ENCODE data around the gene PNRC2.
A peak's percentile ranks its signal among the peaks of the same experiment; 100 is the strongest.

The PNRC2 gene

DNA sequence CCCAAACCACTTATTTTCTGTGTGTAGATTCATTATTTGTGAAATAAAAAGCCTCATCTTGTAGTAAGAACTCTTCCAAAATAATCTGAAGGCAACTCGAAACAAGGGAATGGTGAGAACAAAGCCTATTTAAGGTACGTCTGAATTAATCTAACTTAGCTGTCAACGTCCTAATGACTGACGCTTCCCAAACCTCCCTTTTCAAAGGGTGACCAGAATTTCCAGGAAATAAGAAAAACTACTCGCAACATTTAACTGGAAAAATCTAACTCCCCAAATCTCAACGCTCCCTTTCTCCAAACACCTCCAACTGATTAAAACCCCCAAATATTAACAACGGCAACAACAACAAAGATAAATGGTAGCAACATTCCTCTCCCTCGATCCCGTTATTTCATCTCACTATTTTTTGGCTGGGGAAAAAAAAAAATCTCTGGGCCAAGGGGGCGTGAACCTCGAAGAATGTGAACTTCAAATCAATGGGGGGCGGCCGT, 19.8 kb downstream of the PNRC2 start:
- TF ChIP-seq, protein P1, sequence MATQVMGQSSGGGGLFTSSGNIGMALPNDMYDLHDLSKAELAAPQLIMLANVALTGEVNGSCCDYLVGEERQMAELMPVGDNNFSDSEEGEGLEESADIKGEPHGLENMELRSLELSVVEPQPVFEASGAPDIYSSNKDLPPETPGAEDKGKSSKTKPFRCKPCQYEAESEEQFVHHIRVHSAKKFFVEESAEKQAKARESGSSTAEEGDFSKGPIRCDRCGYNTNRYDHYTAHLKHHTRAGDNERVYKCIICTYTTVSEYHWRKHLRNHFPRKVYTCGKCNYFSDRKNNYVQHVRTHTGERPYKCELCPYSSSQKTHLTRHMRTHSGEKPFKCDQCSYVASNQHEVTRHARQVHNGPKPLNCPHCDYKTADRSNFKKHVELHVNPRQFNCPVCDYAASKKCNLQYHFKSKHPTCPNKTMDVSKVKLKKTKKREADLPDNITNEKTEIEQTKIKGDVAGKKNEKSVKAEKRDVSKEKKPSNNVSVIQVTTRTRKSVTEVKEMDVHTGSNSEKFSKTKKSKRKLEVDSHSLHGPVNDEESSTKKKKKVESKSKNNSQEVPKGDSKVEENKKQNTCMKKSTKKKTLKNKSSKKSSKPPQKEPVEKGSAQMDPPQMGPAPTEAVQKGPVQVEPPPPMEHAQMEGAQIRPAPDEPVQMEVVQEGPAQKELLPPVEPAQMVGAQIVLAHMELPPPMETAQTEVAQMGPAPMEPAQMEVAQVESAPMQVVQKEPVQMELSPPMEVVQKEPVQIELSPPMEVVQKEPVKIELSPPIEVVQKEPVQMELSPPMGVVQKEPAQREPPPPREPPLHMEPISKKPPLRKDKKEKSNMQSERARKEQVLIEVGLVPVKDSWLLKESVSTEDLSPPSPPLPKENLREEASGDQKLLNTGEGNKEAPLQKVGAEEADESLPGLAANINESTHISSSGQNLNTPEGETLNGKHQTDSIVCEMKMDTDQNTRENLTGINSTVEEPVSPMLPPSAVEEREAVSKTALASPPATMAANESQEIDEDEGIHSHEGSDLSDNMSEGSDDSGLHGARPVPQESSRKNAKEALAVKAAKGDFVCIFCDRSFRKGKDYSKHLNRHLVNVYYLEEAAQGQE (IDR thresholded peaks at IDR 0.05; ENCODE audit: insufficient read depth in 1 of 2, low read depth in 2 of 2, low read length in 2 of 2) = no peak
- TF ChIP-seq SIN3A (IDR thresholded peaks at IDR 0.05; ENCODE audit: borderline replicate concordance, insufficient read depth, low read length) (no peak), TAF1 (IDR thresholded peaks at IDR 0.05; ENCODE audit: borderline replicate concordance, insufficient read depth, low read length) (no peak), POLR2AphosphoS5 (IDR thresholded peaks at IDR 0.05; ENCODE audit: low read depth, low read length) (no peak), FOXP2 (optimal IDR thresholded peaks at IDR 0.05; ENCODE audit: borderline replicate concordance, extremely low read depth, extremely low read length, insufficient read depth) (no peak)

DNA sequence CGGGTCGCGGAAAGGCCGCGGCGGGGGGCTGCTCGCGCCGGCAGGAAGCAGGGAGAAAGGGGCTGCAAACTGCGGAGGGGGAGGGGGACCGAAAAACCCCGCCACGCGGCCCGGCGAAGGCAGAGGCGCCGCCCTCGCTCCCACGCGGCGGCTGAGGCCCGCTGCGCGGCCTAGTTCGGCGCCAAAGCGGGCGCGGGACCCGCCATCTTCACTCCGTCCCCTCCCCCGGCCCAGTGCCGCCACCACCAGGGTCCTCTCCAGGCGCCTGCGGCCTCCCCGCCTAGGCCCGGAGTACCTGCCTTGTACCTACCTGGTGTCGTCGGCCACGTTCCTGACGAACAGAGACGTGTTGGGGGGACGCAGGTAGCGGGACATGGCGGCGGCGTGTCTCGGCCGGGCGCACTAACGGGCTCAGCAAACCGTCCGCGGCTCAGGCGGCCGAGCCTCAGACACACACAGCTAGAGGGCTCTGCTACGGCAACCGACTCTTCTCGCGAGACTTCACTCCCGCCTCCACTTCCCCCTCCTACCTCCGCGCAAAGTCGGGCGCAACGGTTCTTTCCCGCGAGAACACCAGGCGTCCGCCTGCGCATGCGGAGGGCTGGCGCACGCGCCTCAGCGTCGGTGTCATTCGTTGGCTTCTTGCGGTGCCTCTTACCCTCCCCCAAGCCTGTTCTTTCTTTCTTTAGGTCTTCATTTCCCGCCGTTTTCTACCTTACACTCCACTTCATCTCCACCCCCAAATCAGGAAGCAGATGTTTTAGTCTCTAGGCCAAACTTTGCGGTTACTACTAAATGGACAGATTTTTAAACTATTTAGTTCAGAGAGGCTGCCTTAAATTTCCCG, 20.5 kb downstream of the PNRC2 start, which contains the start of gene SRSF10:
SRSF10 (minus strand) TSS at position 447 of the 847 bp plus-strand sequence; CDS start at position 375, 72 bp downstream.
- TF ChIP-seq TAF1 (IDR thresholded peaks at IDR 0.05; ENCODE audit: borderline replicate concordance, insufficient read depth, low read length) = peak; percentile 77; the same call in 1 of the 2 replicates
- TF ChIP-seq POLR2AphosphoS5 (IDR thresholded peaks at IDR 0.05; ENCODE audit: low read depth, low read length) = peak; percentile 96
- TF ChIP-seq SIN3A (IDR thresholded peaks at IDR 0.05; ENCODE audit: borderline replicate concordance, insufficient read depth, low read length) = peak; percentile 67; the same call in 1 of the 2 replicates
- TF ChIP-seq FOXP2 (optimal IDR thresholded peaks at IDR 0.05; ENCODE audit: borderline replicate concordance, extremely low read depth, extremely low read length, insufficient read depth) = peak; percentile 67
- TF ChIP-seq, protein P1 (IDR thresholded peaks at IDR 0.05; ENCODE audit: insufficient read depth in 1 of 2, low read depth in 2 of 2, low read length in 2 of 2) = no peak

DNA sequence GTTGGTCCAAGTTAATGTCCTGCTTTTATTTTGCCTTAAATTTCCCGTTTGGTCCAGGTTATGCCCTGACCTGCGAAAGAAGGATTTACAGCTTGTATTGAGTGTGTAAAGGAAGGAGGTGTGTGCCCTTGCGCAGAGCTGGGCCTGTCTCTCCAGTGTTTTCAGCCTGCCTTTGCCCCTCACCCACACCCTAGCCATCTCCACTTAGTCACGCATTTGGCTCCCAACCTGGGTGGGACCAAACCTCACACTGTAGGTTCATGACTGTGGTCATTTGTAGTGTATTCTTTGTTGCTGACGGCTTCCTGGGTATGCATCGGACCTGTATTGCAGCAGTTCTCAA, 21.1 kb downstream of the PNRC2 start:
- TF ChIP-seq POLR2AphosphoS5 (IDR thresholded peaks at IDR 0.05; ENCODE audit: low read depth, low read length) (no peak), SIN3A (IDR thresholded peaks at IDR 0.05; ENCODE audit: borderline replicate concordance, insufficient read depth, low read length) (no peak), FOXP2 (optimal IDR thresholded peaks at IDR 0.05; ENCODE audit: borderline replicate concordance, extremely low read depth, extremely low read length, insufficient read depth) (no peak)

DNA sequence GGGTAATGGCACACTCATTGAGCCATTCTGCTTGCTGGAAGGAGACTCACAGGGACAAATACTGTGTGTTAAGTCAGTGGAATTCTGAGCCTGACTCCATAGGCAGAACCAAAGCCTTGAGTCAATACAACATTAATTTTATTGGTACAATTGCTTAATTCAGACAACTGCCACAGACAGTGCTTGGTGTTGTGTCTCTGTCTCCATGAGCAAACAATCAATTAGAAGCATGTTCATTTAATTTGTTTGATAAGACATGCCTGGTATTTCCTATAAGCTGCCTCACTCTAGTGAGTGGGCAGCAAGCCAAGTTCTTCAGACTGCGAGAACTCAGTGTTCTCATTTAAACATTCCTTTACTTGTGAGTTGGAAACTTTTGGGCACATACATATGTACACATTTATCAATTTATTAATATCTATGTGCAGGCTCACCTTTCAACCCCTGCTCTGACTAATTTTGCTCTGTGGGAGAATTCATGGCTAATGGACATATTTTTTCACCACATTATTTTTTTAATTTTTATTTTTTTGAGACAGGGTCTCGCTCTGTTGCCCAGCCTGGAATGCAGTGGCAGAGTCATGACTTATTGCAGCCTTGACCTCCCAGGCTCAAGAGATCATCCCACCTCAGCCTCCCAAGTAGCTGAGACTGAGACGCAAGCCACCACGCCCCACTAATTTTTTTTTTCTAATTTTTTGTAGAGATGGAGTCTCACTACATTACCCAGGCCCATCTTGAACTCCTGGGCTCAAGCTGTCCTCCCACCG, 25.0 kb downstream of the PNRC2 start:
- TF ChIP-seq POLR2AphosphoS5 (IDR thresholded peaks at IDR 0.05; ENCODE audit: low read depth, low read length) = no peak
- no peak for TF ChIP-seq SIN3A (IDR thresholded peaks at IDR 0.05; ENCODE audit: borderline replicate concordance, insufficient read depth, low read length)
- no peak for TF ChIP-seq FOXP2 (optimal IDR thresholded peaks at IDR 0.05; ENCODE audit: borderline replicate concordance, extremely low read depth, extremely low read length, insufficient read depth)
- TF ChIP-seq TAF1 (IDR thresholded peaks at IDR 0.05; ENCODE audit: borderline replicate concordance, insufficient read depth, low read length) = no peak
- TF ChIP-seq, protein P1 (IDR thresholded peaks at IDR 0.05; ENCODE audit: insufficient read depth in 1 of 2, low read depth in 2 of 2, low read length in 2 of 2) = no peak

DNA sequence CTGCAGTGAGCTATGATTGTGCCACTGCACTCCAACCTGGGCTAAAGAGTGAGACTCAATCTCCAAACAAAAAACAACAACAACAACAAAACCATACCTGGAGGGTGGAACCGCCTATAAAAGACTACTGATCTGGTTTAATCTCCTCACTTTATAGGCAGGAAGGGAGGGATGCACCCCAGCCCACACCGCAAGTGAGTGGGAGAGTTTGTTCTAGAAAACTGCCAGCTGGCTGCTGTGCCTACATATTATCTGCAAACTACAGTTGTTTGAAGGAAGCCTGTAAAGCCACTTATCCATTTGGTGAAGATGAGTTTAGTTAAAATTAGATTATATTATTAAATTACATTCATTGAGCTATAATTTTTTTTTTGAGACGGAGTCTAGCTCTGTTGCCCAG, 29.6 kb downstream of the PNRC2 start:
- TF ChIP-seq POLR2AphosphoS5 (IDR thresholded peaks at IDR 0.05; ENCODE audit: low read depth, low read length) = no peak
- TF ChIP-seq SIN3A (IDR thresholded peaks at IDR 0.05; ENCODE audit: borderline replicate concordance, insufficient read depth, low read length) = no peak

Measured in PFSK-1 (cell line).